Parathyroid adenoma (tissue), 2 donors: ENCODE measurements around the gene CEP43.
"Not testable (repeated sequence)": the region's sequence is repeated elsewhere in the genome, so short reads cannot be mapped to it uniquely, and the experiment has no call there.

Experiments
- H2AFZ ChIP-seq: fragments of 300-600 bp; sonication (generic); one replicate; pipeline ENCODE4 v1.7.0; 2017; ENCODE audit warnings: antibody characterized with exemption, mild to moderate bottlenecking
- H3K27ac ChIP-seq: fragments of 300-600 bp; sonication (generic); one replicate; pipeline ENCODE4 v1.7.0; 2017
- H3K27me3 ChIP-seq: fragments of 300-600 bp; sonication (generic); one replicate; pipeline ENCODE4 v1.7.0; 2017; ENCODE audit warnings: low read length; ENCODE audit not compliant: control insufficient read depth, insufficient read depth
- H3K36me3 ChIP-seq: fragments of 300-600 bp; sonication (generic); one replicate; pipeline ENCODE4 v1.7.0; 2017; ENCODE audit warnings: low read length; ENCODE audit not compliant: control insufficient read depth, insufficient read depth
- H3K4me1 ChIP-seq: fragments of 300-600 bp; sonication (generic); one replicate; pipeline ENCODE4 v1.7.0; 2017; ENCODE audit warnings: control low read depth
- H3K4me2 ChIP-seq: fragments of 300-600 bp; sonication (generic); one replicate; pipeline ENCODE4 v1.7.0; 2017; ENCODE audit warnings: low read length
- H3K4me3 ChIP-seq: fragments of 300-600 bp; sonication (generic); one replicate; pipeline ENCODE4 v1.7.0; 2017; ENCODE audit warnings: low read depth, low read length
- H3K79me2 ChIP-seq: fragments of 300-600 bp; sonication (generic); one replicate; pipeline ENCODE4 v1.7.0; 2017; ENCODE audit warnings: control low read depth
- H3K9ac ChIP-seq: fragments of 300-600 bp; sonication (generic); one replicate; pipeline ENCODE4 v1.7.0; 2017; ENCODE audit warnings: mild to moderate bottlenecking
- H3K9me3 ChIP-seq: fragments of 300-600 bp; sonication (generic); one replicate; pipeline ENCODE4 v1.7.0; 2017; ENCODE audit warnings: low read length; ENCODE audit not compliant: control insufficient read depth
- TF ChIP-seq, protein P1 (sequence below): fragments of 300-600 bp; sonication (generic); IDR thresholded peaks from one replicate; pipeline ENCODE4 v1.7.0; 2017; ENCODE audit warnings: antibody characterized with exemption, mild to moderate bottlenecking
- donor health status: primary hyperparathyroidism.

Gene CEP43

DNA sequence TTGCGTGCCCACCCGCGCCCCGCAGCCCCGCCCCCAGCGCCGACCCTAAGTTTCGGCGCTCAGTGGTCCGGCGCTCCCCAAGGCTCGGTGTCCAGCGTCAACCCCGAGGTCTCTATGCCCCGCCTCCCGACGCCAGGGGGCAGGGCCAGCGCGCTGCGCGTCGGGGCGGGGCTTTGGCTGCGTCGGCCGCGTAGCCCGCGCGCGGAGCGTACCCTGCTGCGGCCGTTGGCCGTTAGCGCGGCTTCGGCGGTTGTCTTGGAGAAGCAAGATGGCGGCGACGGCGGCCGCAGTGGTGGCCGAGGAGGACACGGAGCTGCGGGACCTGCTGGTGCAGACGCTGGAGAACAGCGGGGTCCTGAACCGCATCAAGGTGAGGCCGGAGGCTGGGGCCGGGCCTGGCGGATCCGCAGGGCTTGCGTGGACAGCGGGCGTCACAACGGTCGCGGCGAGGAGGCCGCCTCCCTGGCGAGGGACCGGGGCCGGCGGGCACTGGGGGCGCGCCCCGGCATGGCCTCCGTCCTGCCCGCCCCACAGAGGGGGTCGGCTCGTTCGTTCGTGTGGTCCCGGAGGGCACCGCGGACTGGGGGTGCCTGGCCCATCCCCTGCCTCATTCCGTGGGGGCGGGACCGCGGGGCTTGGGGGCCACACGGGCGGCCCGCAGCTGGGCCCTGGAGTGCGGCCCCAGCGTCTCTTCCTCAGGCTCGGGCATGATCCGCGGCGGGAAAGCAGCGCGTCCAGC lies at the start of gene CEP43:
Gene CEP43 (plus strand): TSS at position 253 of the 739 bp plus-strand sequence. CDS start 16 bp downstream, at position 269.
- Histone ChIP-seq H3K4me3 (peak within 1 kb of the TSS; percentile 83), H2AFZ (peak within 1 kb of the TSS; percentile 92), H3K36me3 (no peaks in the 10 kb centered on the region), H3K79me2 (no peaks in the 10 kb centered on the region), H3K4me2 (peak within 1 kb of the TSS; percentile 92), H3K27ac (peak within 1 kb of the TSS; percentile 52), H3K9ac (peak within 1 kb of the TSS; percentile 55), H3K4me1 (peaks cover 5% of the 10 kb centered on the region), H3K27me3 (no peaks in the 10 kb centered on the region), H3K9me3 (no peaks in the 10 kb centered on the region)
- TF ChIP-seq, protein P1, sequence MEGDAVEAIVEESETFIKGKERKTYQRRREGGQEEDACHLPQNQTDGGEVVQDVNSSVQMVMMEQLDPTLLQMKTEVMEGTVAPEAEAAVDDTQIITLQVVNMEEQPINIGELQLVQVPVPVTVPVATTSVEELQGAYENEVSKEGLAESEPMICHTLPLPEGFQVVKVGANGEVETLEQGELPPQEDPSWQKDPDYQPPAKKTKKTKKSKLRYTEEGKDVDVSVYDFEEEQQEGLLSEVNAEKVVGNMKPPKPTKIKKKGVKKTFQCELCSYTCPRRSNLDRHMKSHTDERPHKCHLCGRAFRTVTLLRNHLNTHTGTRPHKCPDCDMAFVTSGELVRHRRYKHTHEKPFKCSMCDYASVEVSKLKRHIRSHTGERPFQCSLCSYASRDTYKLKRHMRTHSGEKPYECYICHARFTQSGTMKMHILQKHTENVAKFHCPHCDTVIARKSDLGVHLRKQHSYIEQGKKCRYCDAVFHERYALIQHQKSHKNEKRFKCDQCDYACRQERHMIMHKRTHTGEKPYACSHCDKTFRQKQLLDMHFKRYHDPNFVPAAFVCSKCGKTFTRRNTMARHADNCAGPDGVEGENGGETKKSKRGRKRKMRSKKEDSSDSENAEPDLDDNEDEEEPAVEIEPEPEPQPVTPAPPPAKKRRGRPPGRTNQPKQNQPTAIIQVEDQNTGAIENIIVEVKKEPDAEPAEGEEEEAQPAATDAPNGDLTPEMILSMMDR = no peak

DNA sequence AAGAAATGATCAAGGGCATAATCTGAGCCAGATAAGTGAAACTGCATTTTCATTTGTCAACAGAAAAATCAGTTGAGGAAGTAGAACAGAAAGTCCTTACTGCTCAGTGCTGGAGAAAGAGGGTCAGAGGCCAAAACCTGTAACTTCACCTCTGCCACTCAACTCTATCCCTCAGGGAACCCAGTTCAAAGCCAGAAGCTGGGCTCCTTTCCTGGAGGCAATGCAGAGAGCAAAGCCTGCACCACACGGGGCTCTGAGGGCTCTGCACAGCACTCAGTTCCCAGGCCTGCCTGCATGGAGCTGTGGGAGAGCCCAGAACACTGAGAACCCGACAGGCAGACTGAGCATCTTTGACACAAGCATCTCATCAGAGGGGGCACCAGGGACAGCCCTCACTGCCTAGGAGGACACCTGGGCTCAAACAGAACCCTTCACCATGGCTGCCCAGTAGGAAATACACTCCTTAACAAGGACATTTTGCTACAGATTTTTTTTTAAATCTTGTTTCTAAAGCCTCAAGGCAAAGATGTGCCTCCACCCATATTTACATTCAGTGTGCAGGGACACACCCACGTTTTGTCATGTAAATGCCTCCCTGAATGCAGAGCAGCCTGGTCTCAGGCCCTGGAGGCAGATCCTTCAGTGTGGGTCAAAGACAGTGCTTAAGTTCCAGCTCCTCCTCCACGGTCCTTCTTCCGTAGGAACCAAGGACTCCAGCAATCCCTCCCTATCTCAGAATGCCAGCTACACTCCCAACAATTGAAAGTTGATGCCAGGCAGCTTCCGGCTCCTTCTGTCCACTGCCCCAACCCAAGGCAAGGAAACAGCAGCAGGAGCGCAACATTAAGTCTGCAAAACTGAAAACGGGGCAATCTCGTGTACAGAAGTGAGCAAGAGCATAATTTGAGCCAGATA lies 49.4 kb upstream of the CEP43 start:
- Histone ChIP-seq H3K9ac (no peak overlapping the region), H2AFZ (no peak overlapping the region), H3K27me3 (no peaks in the 10 kb centered on the region), H3K79me2 (no peaks in the 10 kb centered on the region), H3K36me3 (no peaks in the 10 kb centered on the region), H3K9me3 (no peaks in the 10 kb centered on the region), H3K4me3 (no peak overlapping the region), H3K4me2 (no peak overlapping the region), H3K27ac (no peak overlapping the region), H3K4me1 (no peaks in the 10 kb centered on the region)
- TF ChIP-seq, protein P1 = no peak

GRCh38 chr6:166950443-166950821 lies 48.8 kb upstream of the CEP43 start:
- H3K9me3 ChIP-seq = no peaks in the 10 kb centered on the region
- no peak overlapping the region for H3K4me3 ChIP-seq
- peak overlapping the region; percentile 55 for H3K27ac ChIP-seq
- H3K9ac ChIP-seq = no peak overlapping the region
- H3K4me2 ChIP-seq = no peak overlapping the region
- H3K79me2 ChIP-seq = no peaks in the 10 kb centered on the region
- no peaks in the 10 kb centered on the region for H3K36me3 ChIP-seq
- H3K4me1 ChIP-seq = no peaks in the 10 kb centered on the region
- no peaks in the 10 kb centered on the region for H3K27me3 ChIP-seq
- TF ChIP-seq, protein P1 = no peak
- no peak overlapping the region for H2AFZ ChIP-seq

- H3K27ac ChIP-seq = peak overlapping the region; percentile 55
Measured at GRCh38 chr6:166950892-166951669, 48.1 kb upstream of the CEP43 start.

More at GRCh38 chr6:166950892-166951669, 48.1 kb upstream of the CEP43 start:
- H3K27me3 ChIP-seq, H3K36me3 ChIP-seq, H3K79me2 ChIP-seq, H3K4me1 ChIP-seq, H3K4me2 ChIP-seq, H3K9me3 ChIP-seq, H3K9ac ChIP-seq, H3K4me3 ChIP-seq: not testable (repeated sequence)
- peak overlapping the region; percentile 8 for H2AFZ ChIP-seq
- TF ChIP-seq, protein P1 = peak; percentile 65
